ENCODE data around the gene KAZN.

The KAZN gene

DNA sequence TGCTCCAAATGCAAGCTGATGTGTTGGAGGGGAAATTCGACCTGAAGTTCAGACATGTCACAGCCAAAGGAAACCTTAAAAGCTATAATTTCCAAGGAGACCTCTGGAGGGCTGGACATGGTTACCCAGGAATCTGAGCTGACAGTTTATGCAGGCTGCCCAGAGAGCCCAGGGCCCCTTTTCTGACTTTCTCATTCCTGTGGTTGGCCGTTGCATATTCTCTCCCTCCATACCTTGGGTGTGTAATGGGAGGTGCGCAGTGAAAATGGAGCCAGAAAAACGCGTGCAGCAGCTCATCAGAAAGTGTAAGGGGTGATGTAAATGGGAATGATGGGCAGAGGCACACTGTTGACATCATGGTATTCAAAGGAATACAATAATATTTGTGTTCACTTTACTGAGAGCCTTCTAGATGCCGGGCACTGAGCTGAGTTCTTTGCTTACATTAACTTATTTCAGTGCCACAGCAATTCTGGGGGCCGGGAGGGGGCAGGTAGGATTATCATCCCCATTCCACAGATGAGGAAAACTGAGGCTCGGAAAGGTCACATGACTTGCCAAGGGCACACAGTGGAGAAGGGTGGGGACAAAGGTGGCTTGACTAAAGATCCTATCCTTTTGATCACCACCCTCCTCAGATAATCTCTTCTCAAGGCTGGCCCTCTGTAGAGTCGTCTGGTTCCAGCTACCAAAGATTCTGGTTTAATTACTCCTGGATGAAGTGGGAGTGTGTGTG lies 38.6 kb downstream of the KAZN start:
- H3K27ac ChIP-seq (ENCODE audit: insufficient read depth, low read length, poor library complexity, severe bottlenecking), result no peak overlapping the region
- no peak for DNase-seq
- no peak overlapping the region for H3K4me3 ChIP-seq (ENCODE audit: insufficient read depth, low read depth, low read length, poor library complexity, severe bottlenecking)
- no peaks in the 10 kb centered on the region for H3K4me1 ChIP-seq (ENCODE audit: control insufficient read depth, insufficient read depth, low read length, poor library complexity, severe bottlenecking)
- H3K9me3 ChIP-seq (ENCODE audit: control insufficient read depth, low read length), result no peaks in the 10 kb centered on the region
- no peaks in the 10 kb centered on the region for H3K36me3 ChIP-seq (ENCODE audit: control insufficient read depth, insufficient read depth, low read length)
- H3K27me3 ChIP-seq (replicated peaks; ENCODE audit: control insufficient read depth, insufficient read depth, low read length, poor library complexity, severe bottlenecking), result no peaks in the 10 kb centered on the region

DNA sequence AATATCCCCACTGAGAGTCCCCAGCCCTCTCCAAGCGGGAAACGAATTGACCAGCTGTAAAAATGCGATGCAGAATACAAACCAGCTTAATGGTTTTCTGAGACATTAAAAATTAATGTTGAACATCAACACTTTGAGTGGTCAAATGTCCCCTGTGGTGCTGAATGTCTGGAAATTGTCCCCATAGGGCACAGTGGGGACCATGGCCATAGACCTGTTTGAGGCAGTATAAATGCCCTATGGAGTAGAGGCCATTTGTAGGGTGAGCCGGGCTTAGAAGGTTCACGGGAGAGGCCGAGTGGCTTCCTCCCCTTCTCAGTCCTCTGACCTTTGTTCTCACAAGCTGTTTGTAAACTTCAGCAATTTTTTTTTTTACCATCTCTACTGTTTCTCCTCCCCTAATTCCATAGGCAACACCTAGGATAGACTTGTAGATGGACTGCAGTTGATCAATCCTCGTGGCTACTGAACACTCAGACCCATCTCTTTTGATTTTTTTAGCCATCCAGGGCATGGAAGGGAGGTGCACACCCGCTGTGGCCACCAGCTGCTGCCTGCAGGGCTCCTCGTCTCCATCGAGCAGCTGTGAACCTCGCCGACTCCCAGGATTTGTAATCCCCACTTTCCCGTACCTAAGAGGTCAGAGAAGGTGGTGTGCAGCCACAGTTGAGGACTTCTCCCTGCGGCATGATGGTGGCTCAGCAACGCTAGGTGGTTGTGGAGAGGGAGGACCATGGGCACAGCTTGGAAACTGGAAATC lies 41.0 kb downstream of the KAZN start:
- Histone ChIP-seq H3K4me1 (ENCODE audit: control insufficient read depth, insufficient read depth, low read length, poor library complexity, severe bottlenecking) (no peaks in the 10 kb centered on the region), H3K27ac (ENCODE audit: insufficient read depth, low read length, poor library complexity, severe bottlenecking) (no peak overlapping the region), H3K9me3 (ENCODE audit: control insufficient read depth, low read length) (no peaks in the 10 kb centered on the region), H3K4me3 (ENCODE audit: insufficient read depth, low read depth, low read length, poor library complexity, severe bottlenecking) (no peak overlapping the region), H3K36me3 (ENCODE audit: control insufficient read depth, insufficient read depth, low read length) (no peaks in the 10 kb centered on the region), H3K27me3 (replicated peaks; ENCODE audit: control insufficient read depth, insufficient read depth, low read length, poor library complexity, severe bottlenecking) (no peaks in the 10 kb centered on the region)
- DNase-seq, result no peak

DNA sequence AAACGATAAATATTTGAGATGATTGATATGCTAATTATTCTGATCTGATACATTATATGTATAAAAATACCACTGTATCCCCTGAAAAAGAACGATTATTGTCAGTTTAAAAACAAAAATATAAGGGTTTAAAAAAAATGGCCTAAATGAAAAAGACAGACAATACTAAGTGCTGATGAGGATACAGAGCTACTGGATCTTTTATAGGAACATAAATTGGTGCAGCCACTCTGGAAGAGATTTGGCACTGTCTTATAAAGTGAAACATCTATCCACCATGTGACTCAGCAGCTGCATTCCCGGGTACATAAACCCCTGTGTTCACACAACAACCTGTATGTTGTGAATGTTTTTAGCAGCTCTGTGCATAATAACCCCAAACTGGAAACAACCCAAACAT lies 44.2 kb downstream of the KAZN start:
- no peaks in the 10 kb centered on the region for H3K4me1 ChIP-seq (ENCODE audit: control insufficient read depth, insufficient read depth, low read length, poor library complexity, severe bottlenecking)
- H3K27me3 ChIP-seq (replicated peaks; ENCODE audit: control insufficient read depth, insufficient read depth, low read length, poor library complexity, severe bottlenecking), result no peaks in the 10 kb centered on the region
- no peaks in the 10 kb centered on the region for H3K9me3 ChIP-seq (ENCODE audit: control insufficient read depth, low read length)
- no peak for DNase-seq
- no peaks in the 10 kb centered on the region for H3K36me3 ChIP-seq (ENCODE audit: control insufficient read depth, insufficient read depth, low read length)
- no peak overlapping the region for H3K27ac ChIP-seq (ENCODE audit: insufficient read depth, low read length, poor library complexity, severe bottlenecking)
- H3K4me3 ChIP-seq (ENCODE audit: insufficient read depth, low read depth, low read length, poor library complexity, severe bottlenecking), result no peak overlapping the region

DNA sequence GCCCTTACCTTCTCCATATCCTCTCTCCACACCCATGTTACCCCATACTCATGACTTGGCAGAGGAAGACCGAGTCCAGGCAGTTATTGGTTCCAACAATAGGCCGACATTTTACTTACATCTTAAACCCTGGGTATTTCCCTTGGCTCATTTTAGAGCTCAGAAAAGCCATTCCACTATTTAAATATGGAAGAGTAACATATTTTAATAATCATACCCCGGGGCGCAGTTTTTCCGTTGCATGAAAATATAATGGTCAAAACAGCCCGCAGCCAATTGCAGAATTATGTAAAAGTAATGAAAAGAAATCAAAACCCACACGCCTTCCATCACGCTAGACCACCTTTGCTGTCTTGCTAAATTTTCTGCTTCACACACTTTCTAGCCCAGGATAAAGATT lies 48.5 kb downstream of the KAZN start:
- no peak for DNase-seq
- no peaks in the 10 kb centered on the region for H3K36me3 ChIP-seq (ENCODE audit: control insufficient read depth, insufficient read depth, low read length)
- no peaks in the 10 kb centered on the region for H3K9me3 ChIP-seq (ENCODE audit: control insufficient read depth, low read length)
- no peaks in the 10 kb centered on the region for H3K27me3 ChIP-seq (replicated peaks; ENCODE audit: control insufficient read depth, insufficient read depth, low read length, poor library complexity, severe bottlenecking)
- no peaks in the 10 kb centered on the region for H3K4me1 ChIP-seq (ENCODE audit: control insufficient read depth, insufficient read depth, low read length, poor library complexity, severe bottlenecking)
- no peak overlapping the region for H3K27ac ChIP-seq (ENCODE audit: insufficient read depth, low read length, poor library complexity, severe bottlenecking)
- no peak overlapping the region for H3K4me3 ChIP-seq (ENCODE audit: insufficient read depth, low read depth, low read length, poor library complexity, severe bottlenecking)

DNA sequence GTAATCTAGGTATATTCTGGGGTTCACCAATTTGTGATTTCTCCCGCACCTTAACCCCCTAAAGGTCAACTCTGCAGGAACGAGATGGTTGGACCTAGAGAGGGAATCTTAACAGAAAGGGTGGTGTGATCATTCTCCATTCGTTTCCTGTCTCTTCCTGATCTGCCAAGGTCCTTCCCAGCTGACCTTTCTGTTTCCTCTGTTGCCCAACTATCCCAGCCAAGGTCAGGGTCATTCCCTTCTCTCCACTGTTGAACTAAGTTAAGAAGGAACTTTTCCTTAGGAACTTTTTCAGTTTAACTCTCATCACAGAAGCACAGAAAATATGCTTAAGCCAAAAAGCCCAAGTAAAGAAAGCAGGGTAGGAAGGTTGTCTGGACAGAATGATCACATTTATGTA lies 49.3 kb downstream of the KAZN start:
- Histone ChIP-seq H3K4me1 (ENCODE audit: control insufficient read depth, insufficient read depth, low read length, poor library complexity, severe bottlenecking) (no peaks in the 10 kb centered on the region), H3K36me3 (ENCODE audit: control insufficient read depth, insufficient read depth, low read length) (no peaks in the 10 kb centered on the region), H3K27me3 (replicated peaks; ENCODE audit: control insufficient read depth, insufficient read depth, low read length, poor library complexity, severe bottlenecking) (no peaks in the 10 kb centered on the region), H3K9me3 (ENCODE audit: control insufficient read depth, low read length) (no peaks in the 10 kb centered on the region), H3K27ac (ENCODE audit: insufficient read depth, low read length, poor library complexity, severe bottlenecking) (no peak overlapping the region), H3K4me3 (ENCODE audit: insufficient read depth, low read depth, low read length, poor library complexity, severe bottlenecking) (no peak overlapping the region)
- no peak for DNase-seq

DNA sequence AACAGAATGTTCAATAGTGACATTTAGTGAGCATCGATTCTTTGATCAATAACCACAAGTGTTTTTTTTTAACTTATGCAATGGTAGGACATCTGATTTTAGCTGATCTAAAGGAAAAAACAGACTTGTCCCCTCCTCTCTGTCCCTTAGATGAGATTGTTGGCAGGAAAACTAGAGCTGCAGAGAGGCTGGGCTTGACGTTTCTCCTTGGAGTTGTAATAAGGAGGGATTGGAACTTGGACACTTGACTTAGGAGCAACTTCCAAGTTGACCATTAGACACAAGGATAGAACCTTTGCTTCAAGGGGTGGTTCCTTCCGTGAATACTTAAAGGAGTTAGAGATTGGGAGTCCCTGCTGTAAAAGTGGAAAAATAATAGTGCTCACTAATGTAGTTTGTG lies 49.9 kb downstream of the KAZN start:
- H3K4me1 ChIP-seq (ENCODE audit: control insufficient read depth, insufficient read depth, low read length, poor library complexity, severe bottlenecking), result no peaks in the 10 kb centered on the region
- no peak overlapping the region for H3K27ac ChIP-seq (ENCODE audit: insufficient read depth, low read length, poor library complexity, severe bottlenecking)
- H3K27me3 ChIP-seq (replicated peaks; ENCODE audit: control insufficient read depth, insufficient read depth, low read length, poor library complexity, severe bottlenecking), result no peaks in the 10 kb centered on the region
- no peaks in the 10 kb centered on the region for H3K36me3 ChIP-seq (ENCODE audit: control insufficient read depth, insufficient read depth, low read length)
- H3K9me3 ChIP-seq (ENCODE audit: control insufficient read depth, low read length), result no peaks in the 10 kb centered on the region
- H3K4me3 ChIP-seq (ENCODE audit: insufficient read depth, low read depth, low read length, poor library complexity, severe bottlenecking), result no peak overlapping the region
- DNase-seq, result no peak

- H3K36me3 ChIP-seq (ENCODE audit: control insufficient read depth, insufficient read depth, low read length), result no peaks in the 10 kb centered on the region
Observed at GRCh38 chr1:14648896-14649855, 50.7 kb downstream of the KAZN start.

GRCh38 chr1:14649976-14650375 lies 51.5 kb downstream of the KAZN start:
- Histone ChIP-seq H3K36me3 (ENCODE audit: control insufficient read depth, insufficient read depth, low read length) (no peaks in the 10 kb centered on the region), H3K27me3 (replicated peaks; ENCODE audit: control insufficient read depth, insufficient read depth, low read length, poor library complexity, severe bottlenecking) (no peaks in the 10 kb centered on the region), H3K4me3 (ENCODE audit: insufficient read depth, low read depth, low read length, poor library complexity, severe bottlenecking) (no peak overlapping the region), H3K4me1 (ENCODE audit: control insufficient read depth, insufficient read depth, low read length, poor library complexity, severe bottlenecking) (no peaks in the 10 kb centered on the region), H3K27ac (ENCODE audit: insufficient read depth, low read length, poor library complexity, severe bottlenecking) (no peak overlapping the region), H3K9me3 (ENCODE audit: control insufficient read depth, low read length) (no peaks in the 10 kb centered on the region)
- DNase-seq, result no peak

More at GRCh38 chr1:14648896-14649855, 50.7 kb downstream of the KAZN start:
- no peaks in the 10 kb centered on the region for H3K27me3 ChIP-seq (replicated peaks; ENCODE audit: control insufficient read depth, insufficient read depth, low read length, poor library complexity, severe bottlenecking)
- no peak overlapping the region for H3K27ac ChIP-seq (ENCODE audit: insufficient read depth, low read length, poor library complexity, severe bottlenecking)
- H3K9me3 ChIP-seq (ENCODE audit: control insufficient read depth, low read length), result no peaks in the 10 kb centered on the region
- DNase-seq, result no peak
- no peak overlapping the region for H3K4me3 ChIP-seq (ENCODE audit: insufficient read depth, low read depth, low read length, poor library complexity, severe bottlenecking)
- H3K4me1 ChIP-seq (ENCODE audit: control insufficient read depth, insufficient read depth, low read length, poor library complexity, severe bottlenecking), result no peaks in the 10 kb centered on the region

GRCh38 chr1:14650951-14651350 lies 52.5 kb downstream of the KAZN start:
- no peaks in the 10 kb centered on the region for H3K27me3 ChIP-seq (replicated peaks; ENCODE audit: control insufficient read depth, insufficient read depth, low read length, poor library complexity, severe bottlenecking)
- no peak overlapping the region for H3K4me3 ChIP-seq (ENCODE audit: insufficient read depth, low read depth, low read length, poor library complexity, severe bottlenecking)
- H3K27ac ChIP-seq (ENCODE audit: insufficient read depth, low read length, poor library complexity, severe bottlenecking), result no peak overlapping the region
- no peaks in the 10 kb centered on the region for H3K4me1 ChIP-seq (ENCODE audit: control insufficient read depth, insufficient read depth, low read length, poor library complexity, severe bottlenecking)
- no peaks in the 10 kb centered on the region for H3K9me3 ChIP-seq (ENCODE audit: control insufficient read depth, low read length)
- no peaks in the 10 kb centered on the region for H3K36me3 ChIP-seq (ENCODE audit: control insufficient read depth, insufficient read depth, low read length)
- DNase-seq, result no peak
